HG03196 (cell line): ENCODE results near the gene STYX.

Experiments used
- ATAC-seq: cut with Tn5 transposase; IDR thresholded peaks from one replicate; pipeline ENCODE4 v1.9.1; 2021; ENCODE audit not compliant: unreplicated experiment

Gene STYX, protein sequence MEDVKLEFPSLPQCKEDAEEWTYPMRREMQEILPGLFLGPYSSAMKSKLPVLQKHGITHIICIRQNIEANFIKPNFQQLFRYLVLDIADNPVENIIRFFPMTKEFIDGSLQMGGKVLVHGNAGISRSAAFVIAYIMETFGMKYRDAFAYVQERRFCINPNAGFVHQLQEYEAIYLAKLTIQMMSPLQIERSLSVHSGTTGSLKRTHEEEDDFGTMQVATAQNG

DNA sequence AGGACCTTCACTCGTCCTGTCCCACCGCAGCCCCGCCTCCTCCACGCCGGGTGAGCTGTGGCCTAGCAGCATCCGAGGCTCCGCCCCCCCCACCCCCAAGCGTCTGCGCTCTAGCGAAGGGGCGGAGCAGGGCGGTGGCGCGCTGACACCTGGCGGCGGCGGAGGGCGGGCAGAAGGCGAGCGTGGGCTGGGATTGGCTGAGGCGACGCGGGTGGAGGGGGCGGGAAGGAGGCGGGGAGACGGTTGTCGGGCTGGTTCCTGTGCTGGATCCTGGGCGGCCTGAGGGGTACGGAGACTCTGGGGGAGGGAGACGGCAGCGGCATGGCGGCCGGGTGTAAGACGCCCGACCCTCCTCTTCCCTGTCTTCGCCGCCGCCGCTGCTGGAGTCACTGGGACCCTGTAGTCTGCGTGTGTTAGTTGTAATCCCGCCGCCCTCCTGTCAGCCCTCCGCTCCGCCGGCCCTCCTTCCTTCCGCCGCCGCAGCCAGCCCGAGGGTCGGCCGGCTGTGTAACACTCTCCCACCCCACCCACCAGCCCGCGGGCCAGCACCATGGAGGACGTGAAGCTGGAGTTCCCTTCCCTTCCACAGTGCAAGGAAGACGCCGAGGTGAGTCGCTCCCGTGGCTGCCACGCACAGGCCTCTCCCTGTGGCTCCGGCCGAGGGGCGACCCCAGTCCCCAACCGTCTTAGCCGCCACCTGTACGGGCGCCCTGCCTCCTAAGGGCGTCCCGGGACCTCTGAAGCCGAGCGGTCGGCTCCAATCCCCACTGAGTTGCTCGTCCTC, at the start of gene STYX:
TSS of gene STYX (plus strand) at position 242 of the 784 bp plus-strand sequence. CDS start at position 551, 309 bp downstream.
- ATAC-seq, result peak; percentile 93

DNA sequence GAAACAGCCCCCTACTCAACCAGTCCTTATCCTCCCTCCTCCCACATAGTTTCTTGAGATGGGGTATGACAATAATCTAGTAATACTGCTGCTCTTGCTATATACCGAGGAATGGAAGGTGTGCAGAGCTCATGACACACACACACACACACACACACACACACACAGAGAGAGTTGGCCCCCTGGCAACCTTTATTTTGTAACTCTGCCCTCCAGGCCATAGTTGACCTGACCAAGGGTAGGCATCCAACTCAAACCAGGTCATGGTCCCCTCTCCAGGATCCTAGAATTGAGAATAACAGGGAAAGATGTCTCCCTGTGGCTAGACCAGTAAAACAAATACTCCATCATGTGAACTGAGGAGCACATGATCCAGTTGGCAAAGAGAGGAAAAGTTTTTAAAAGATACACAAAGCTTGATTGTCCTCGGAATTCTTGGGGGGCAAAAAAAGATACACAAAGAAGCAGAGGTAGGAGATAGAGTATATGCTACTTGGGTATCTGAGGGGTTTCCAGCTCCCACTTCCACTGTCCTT, 45.9 kb upstream of the STYX start:
- no peak for ATAC-seq

DNA sequence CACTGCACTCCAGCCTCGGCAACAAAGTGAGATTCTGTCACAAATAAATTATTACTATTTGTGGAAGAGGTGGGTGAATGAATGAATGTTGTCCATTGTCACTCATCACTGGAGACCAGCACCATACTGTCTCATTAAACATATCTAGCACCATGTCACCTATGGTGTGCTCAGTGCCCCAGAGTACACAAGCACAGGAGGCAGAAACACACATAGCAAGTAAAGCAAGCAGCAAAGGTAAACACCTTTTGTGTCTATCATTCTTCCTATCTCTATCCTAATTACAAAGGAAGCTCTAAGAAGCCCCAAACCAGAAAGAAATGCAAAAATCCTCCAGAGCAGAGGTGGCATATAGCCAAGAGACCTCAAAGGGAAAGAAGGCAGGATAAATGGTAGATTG, 43.8 kb upstream of the STYX start:
- no peak for ATAC-seq

DNA sequence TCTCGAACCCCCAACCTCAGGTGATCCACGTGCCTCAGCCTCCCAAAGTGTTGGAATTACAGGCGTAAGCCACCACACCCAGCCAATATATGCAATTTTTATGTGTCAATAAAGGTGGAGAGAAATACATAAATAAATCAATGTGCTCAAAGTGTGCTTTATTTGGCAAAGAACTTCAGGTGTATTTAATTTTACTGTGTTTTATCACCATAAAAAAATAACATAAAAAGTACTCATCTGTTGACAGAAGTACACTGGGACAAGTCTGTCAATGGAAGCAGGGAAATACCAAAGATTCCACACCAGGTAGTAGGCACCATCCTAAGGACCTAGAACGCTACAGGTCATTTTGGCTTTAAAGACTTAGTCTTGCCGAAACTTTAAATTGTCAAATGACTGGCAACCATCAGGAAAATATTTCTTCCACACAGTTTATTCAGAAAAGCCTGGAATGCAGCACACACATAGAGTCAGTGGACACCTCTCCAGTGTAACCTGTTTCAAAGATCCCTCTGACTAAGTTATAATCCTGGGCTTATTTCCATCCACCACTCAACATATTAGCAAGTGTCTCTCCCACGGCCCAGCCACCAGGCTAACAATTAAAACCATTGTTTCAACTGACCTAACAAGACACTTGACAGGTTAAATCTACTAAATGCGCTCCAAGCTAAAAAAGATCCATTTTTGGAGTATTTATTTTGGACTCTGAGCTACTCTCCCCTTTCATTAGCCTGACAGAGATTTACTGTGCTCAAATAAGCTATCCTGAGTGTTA, 38.8 kb upstream of the STYX start:
- no peak for ATAC-seq

DNA sequence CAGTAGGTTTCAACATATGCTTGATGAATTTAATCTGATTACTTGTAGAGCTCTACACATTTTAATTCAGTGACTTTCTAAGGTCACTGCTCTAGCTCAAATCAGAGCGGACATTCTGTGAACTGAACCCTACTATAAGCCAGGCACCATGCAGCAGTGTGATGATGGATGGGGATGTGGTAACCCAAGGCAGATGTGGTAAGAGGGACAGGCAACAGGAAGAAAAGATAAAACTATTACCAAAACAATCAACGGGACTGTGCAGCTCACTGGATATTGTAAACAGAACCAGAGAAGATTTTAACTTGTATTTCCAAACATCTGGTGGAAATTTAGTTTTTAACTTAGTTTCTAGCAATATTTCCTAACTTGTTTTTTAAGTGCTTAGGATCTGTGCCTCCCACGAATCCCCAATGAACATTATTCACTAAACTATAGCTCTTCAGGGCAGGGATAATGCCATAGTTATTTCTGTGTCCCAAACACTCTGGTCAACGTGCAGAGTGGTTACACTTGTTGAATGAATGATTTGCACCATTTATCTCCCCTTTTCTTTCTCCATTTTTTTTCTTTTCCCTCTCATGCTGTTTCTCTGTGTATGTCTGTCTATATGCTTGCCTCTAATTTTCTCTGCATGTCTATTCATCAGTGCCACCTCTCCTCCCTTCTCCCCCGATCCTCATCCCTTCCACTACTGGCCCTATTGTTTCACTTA, 37.6 kb upstream of the STYX start:
- no peak for ATAC-seq

DNA sequence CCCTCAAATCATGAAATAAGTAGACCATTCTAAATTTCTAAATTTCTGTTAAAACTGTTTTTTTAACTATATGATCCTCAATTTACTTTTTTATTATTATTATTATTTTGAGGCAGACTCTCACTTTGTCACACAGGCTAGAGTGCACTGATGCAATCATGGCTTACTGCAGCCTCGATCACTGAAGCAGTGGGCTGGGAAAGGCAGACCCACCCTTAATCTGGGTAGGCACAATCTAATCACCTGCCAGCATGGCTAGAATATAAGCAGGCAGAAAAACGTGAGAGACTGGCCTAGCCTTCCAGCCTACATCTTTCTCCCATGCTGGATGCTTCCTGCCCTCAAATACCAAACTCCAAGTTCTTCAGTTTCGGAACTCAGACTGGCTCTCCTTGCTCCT, 36.9 kb upstream of the STYX start:
- ATAC-seq, result no peak

DNA sequence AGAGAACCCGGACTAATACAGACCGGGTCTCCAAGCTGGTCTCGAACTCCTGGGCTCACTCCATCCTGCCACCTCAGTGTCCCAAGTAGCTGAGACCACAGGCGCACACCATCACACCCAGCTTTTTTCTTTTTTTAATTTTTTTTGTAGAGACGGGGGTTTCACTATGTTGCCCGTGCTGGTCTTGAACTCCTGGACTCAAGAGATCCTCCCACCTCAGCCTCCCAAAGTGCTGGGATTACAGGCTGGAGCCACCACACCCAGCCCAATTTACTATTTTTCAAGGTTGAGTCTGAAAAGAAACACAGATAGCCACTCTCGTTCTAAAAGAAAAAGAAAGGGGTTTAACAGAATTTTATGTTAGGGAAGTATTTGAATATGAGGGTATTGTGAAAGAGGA, 36.4 kb upstream of the STYX start:
- ATAC-seq, result no peak

DNA sequence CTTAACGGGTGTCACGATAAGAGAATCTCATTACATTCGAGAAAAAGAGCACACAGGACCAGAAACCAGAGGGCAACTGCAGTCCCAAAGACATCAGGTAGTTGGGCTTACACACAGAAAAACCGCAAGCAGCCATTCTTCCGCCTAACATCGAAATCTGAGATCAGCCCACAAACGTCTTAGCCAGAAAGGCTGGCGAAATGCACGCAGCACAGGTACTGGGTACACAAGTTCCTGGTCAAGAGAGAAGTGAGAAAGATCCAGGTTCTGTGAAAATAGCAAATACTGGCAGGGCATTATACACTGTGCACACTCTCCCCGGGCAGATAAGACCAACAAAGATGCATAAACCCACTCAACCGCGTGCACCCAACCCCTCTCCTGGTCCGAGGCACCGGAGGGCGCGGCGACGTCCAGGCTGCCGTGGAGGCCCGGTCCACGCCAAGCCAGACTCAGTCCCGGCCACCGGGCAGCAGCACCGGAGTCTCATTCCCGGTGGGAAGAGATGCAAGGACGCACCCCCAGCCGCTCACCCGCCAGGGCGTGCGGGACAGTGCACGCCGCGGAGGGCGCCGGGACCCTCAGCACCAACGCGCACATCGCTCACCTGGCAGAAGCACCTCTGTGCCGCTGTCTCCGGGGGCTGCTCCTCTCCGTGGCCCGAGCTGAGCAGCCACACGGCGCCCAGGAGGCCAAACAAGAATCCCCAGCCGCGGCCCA, 35.0 kb upstream of the STYX start:
- peak; percentile 43 for ATAC-seq

DNA sequence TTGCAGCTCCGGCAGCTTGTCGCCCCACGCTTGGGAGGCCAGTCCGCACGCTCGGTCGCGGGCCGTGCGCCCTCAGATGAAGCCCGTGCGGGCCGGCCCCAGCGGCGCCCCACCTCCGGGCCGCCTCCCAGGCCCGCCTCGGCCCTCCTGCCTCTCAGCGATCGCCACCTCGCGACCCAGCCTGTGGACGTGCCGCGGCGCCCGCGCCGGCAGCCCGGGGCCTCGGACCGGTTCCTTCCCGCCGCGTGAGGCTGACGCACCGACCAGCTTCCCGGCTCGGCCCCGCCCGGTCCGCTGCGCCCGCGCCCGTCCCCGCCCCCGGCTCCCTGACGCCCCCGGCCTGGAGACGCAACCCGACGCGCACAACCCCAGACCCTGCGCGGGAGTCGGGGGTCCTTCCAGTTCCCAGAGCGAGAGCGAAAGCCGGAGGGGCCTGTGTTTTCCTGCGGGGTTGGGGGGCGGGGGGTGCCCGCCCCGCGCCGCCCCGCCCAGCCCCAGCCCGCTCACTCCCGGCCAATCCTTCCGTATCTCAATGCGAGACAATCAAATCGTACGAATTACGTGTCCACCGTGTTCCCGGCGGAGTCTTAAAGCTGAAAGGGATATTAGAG, 34.4 kb upstream of the STYX start, which contains the start of gene ERO1A:
TSS of gene ERO1A (minus strand) at position 78 of the 611 bp plus-strand sequence. CDS start at position 1, 77 bp downstream.
- ATAC-seq, result peak; percentile 71

DNA sequence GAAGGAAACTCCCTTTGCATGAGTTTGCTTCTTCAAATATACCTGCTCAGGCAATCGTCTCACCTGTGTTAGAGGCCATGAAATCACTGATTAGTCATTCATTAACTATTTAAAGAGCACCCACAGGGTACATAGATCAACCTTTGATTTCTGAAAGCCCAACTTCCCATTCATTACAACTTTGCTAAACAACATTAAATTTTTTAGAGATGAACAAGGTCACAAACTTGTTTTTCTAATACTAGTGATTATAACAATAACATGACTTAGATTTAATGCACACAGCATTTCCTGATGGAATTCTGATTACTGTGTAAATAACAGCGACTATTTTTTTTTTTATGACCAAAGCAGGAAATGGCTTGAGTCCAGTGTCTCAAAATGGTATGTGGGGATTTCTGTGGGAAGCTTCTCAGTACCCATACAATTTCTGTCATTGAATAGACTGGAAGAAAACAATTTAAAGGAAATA, 29.2 kb upstream of the STYX start:
- ATAC-seq, result no peak

DNA sequence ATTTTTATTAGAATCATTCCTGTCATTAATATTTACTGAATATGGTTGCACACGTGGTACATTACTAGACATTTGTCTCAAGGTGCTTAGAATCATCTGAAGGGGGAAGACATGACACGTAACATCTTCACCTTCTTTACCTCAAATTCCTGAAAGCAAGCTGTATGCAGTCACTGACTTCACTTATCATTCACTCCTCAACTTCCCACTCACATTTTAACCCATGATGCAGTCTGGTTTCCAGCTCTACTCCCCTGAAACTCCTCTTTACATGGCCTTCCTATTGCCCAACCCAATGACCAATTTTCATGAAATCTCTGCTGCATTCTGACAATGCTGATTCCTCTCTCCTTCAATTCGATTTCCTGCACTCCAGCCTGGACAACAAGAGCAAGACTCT, 28.7 kb upstream of the STYX start:
- no peak for ATAC-seq

DNA sequence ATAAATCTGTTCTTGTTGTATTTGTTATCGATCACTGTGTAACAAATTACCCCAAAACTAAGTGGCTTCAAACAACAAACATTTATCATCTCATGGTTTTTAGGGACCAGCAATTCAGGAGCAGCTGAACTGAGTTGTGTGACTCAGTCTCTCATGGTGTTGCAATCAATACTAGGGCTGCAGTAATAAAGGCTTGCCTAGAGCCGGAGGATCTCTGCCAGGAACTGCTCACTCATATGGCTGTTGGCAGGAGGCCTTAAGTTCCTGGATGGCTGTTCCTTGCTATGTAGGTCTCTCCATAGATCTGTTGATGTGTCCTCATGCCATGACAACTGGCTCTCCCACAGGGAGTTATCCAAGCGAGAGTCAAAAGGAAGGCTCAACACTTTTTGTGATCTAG, 26.7 kb upstream of the STYX start:
- no peak for ATAC-seq

DNA sequence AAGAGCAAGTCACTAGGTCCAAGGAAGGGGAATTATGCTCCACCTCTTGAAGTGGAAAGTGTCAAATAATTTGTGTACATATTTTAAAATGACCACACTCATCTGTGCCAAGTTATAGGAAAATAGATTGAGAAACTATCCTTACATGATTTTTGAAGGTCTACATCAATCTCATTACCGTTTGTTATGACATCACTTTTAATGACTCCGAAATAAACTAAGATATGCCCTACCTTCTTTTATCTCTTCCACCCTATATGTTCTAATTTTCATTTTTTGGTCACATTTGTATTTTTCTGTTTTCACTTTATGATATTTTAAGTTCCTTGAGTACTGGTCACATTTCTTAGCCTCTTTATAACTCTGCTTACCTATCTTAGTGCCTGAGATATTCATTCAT, 26.3 kb upstream of the STYX start:
- no peak for ATAC-seq

DNA sequence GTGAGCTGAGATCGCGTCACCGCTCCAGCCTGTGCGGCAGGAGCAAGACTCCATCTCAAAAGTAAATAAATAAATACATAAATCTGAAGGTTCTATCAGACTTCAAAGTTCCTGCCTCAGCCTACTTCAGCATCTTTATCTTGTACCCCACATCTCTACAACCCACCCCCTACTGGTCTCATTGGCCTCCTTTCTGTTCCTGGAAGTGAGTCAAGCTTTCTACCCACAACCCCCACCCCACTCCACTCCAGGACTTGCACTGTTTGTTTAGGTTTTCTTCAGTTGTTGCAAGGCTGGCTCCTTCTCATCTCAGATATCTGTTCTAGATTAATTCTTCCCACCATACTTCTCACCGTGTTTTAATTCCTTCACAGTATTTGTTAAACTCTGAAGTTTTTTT, 23.7 kb upstream of the STYX start:
- no peak for ATAC-seq

DNA sequence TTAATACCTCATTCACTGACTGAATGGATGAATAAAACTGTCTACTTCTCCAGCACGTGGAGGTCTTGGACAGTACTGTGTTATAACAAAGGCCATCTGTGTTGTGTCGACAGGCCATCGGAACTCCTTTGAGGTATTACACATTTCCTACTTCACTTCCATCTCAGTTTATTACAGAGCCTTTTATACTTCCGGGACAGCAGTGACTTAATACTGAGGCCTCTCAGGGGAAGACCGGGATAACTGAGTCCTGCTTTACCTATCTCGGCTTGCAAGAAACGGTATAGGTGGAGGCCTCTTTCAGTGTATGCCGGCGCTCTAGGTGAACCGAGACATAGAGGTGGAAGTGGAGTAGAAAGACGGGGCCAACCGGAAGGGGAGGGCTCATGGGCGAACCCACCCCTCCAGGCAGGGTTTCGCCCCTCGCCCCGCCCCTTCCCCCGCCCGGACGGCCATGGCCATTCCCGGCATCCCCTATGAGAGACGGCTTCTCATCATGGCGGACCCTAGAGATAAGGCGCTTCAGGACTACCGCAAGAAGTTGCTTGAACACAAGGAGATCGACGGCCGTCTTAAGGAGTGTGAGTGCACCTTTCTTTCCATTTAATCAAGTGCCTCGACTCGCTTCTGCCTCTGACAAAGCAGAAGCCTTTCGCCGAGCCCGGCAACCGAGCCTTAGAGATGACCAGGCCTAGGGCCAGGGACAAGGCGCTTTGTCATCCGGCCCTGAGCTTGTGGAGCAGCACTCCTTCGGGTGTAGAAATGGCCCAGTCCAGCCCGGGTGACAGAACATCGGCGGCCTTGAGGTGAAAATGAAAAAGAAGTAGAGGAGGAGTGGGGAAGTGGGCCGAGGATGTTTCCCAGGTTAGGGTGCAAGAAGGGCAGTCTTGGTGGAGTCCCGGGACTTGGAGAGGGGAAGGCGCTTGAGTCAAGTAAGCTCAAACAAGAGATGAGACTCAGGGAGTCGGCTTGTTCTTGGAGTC, 23.0 kb upstream of the STYX start, which contains the start of gene PSMC6:
TSS of gene PSMC6 (plus strand) at position 477 of the 983 bp plus-strand sequence. CDS start at position 497, 20 bp downstream.
- peak; percentile 92 for ATAC-seq

DNA sequence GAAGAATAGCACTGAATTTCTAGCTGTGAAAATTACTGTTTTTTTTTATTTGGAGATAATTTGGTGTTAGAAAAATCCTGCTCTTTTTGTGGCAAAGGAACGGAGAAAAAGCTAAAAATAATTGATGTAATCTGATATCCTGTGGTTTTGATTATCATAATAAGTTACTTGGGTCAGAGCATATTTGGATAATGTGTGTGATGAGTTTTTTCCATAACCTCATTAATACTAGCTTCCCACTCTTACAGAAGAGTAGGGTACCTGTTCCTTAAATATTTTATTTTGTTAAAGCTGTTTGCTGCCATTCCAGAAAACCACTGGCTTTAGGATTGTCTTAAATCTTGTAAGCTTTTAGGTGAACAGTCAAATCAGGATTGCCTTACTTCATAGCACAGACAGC, 18.3 kb upstream of the STYX start:
- no peak for ATAC-seq

DNA sequence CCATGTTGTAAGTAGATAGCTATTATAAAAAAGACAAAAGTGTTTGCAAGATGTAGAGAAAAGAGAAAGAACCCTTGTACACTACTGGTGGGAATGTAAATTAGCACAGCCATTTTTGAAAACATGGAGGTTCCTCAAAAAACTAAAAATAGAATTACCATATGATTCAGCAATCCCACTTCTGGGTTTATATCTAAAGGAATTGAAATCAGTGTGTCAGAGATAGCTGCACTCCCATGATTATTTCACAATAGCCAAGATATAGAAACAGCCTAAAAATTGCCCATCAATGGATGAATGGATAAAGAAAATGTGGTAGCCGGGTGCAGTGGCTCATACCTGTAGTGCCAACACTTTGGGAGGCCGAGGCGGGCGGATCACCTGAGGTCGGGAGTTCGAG, 13.8 kb upstream of the STYX start:
- ATAC-seq, result no peak
